Endothelial cell of umbilical vein (primary cell): ENCODE results near the gene STX4. TPM values are rescaled to one million over a fixed set of nuclear protein-coding genes. Genes with fewer than 3 reads are reported as not detected.

Experiments used
- BruUV-seq: library from RNA; stranded (reverse); fragments of 400-500 nt; replicated peaks from 2 replicates; lab custom pipeline; 2021; lab: Mats Ljungman, UMichigan
- CTCF ChIA-PET: fragments of 300-600, 350-600 bp; sonication (Branson Sonifier 250); formaldehyde crosslinking; loops from one replicate; lab custom pipeline; 2021; ENCODE audit warnings: antibody characterized with exemption, inconsistent platforms; lab: Charles Lee
- POLR2A ChIA-PET: fragments of 300-600, 350-600 bp; sonication (Branson Sonifier 250); formaldehyde crosslinking; loops from one replicate; lab custom pipeline; 2021; ENCODE audit warnings: antibody characterized with exemption, inconsistent platforms; lab: Charles Lee
- DNase-seq: peaks from one replicate; pipeline ENCODE4 v3.0.0-alpha.2; 2011; ENCODE audit warnings: low read depth, low spot score
- FAIRE-seq: peaks from 2 replicates; lab custom pipeline; 2011; peaks lifted over from hg19 to GRCh38; lab: Jason Lieb, UNC
- H2AFZ ChIP-seq: 2 replicates; pipeline ENCODE4 v1.6.0; 2012; ENCODE audit warnings: low read depth, low read length, control low read depth, inconsistent platforms
- H3K27ac ChIP-seq: 2 replicates; pipeline ENCODE4 v1.5.1; 2011; ENCODE audit warnings: low read depth, mild to moderate bottlenecking, control low read depth, low read length, moderate library complexity; ENCODE audit not compliant: insufficient read depth
- H3K27me3 ChIP-seq, 2 experiments: 2 replicates each; pipeline versions ENCODE4 v1.6.0 to v1.6.1; 2011; ENCODE audit warnings: low read length in 2 of 2, mixed read lengths in 1 of 2; ENCODE audit not compliant: control insufficient read depth in 2 of 2, insufficient read depth in 2 of 2
- H3K36me3 ChIP-seq, 2 experiments: 2 replicates in 1 of 2; 3 replicates in 1 of 2; pipeline ENCODE4 v1.5.1; 2011; ENCODE audit warnings: low read length in 2 of 2, mild to moderate bottlenecking in 1 of 2, moderate library complexity in 1 of 2; ENCODE audit not compliant: control insufficient read depth in 2 of 2, insufficient read depth in 2 of 2; ENCODE audit errors: extremely low read depth in 1 of 2
- H3K4me1 ChIP-seq: 3 replicates; pipeline ENCODE4 v1.5.1; 2011; ENCODE audit warnings: mild to moderate bottlenecking, low read length; ENCODE audit not compliant: control insufficient read depth, insufficient read depth; ENCODE audit errors: extremely low read depth
- H3K4me2 ChIP-seq: 2 replicates; pipeline ENCODE4 v1.6.1; 2011; ENCODE audit warnings: low read length, control low read depth, mixed read lengths; ENCODE audit not compliant: insufficient read depth
- H3K4me3 ChIP-seq, 3 experiments: fragments of 200-600 bp in 1 of 3; sonication (generic), shearing (Covaris generic) in 1 of 3; replicated peaks in 1 of 3; 2 replicates each; pipeline ENCODE4 v1.5.1; 2011 to 2016; ENCODE audit warnings: control low read depth in 3 of 3, low read length in 3 of 3, mild to moderate bottlenecking in 2 of 3, inconsistent platforms in 1 of 3, low read depth in 1 of 3, moderate library complexity in 1 of 3; ENCODE audit not compliant: insufficient read depth in 1 of 3
- H3K79me2 ChIP-seq: 2 replicates; pipeline ENCODE4 v1.6.0; 2012; ENCODE audit warnings: low read length, inconsistent platforms; ENCODE audit not compliant: control insufficient read depth, insufficient read depth
- H3K9ac ChIP-seq: replicated peaks from 2 replicates; pipeline ENCODE3; 2011; ENCODE audit warnings: low read length, control low read depth; ENCODE audit not compliant: insufficient read depth; ENCODE audit errors: extremely low read depth
- H3K9me1 ChIP-seq: replicated peaks from 3 replicates; pipeline ENCODE4 v1.6.0; 2011; ENCODE audit warnings: mild to moderate bottlenecking, low read length; ENCODE audit not compliant: control insufficient read depth, insufficient read depth; ENCODE audit errors: extremely low read depth
- H3K9me3 ChIP-seq: replicated peaks from 2 replicates; pipeline ENCODE4 v1.5.1; 2012; ENCODE audit warnings: low read length, inconsistent platforms; ENCODE audit not compliant: control insufficient read depth, insufficient read depth
- H4K20me1 ChIP-seq: replicated peaks from 2 replicates; pipeline ENCODE3; 2011; ENCODE audit warnings: mild to moderate bottlenecking, low read length; ENCODE audit not compliant: control insufficient read depth, insufficient read depth; ENCODE audit errors: extremely low read depth
- FOS ChIP-seq: IDR thresholded peaks from 2 replicates; pipeline ENCODE4 v1.6.1; 2011; ENCODE audit warnings: mild to moderate bottlenecking, low read length, moderate library complexity, borderline replicate concordance; ENCODE audit not compliant: insufficient read depth
- JUN ChIP-seq: IDR thresholded peaks from 2 replicates; pipeline ENCODE4 v1.6.1; 2011; ENCODE audit warnings: borderline replicate concordance, low read depth; ENCODE audit not compliant: insufficient read length, insufficient read depth
- MYC ChIP-seq: IDR thresholded peaks from one replicate; pipeline ENCODE4 v1.6.1; 2011; ENCODE audit warnings: mild to moderate bottlenecking, low read depth, low read length
- POLR2A ChIP-seq: IDR thresholded peaks from 2 replicates; pipeline ENCODE4 v1.6.1; 2012; ENCODE audit warnings: low read depth, mild to moderate bottlenecking, control low read depth, low read length
- POLR2AphosphoS5 ChIP-seq: IDR thresholded peaks from 2 replicates; pipeline ENCODE4 v1.6.1; 2012; ENCODE audit warnings: low read depth, mild to moderate bottlenecking, control low read depth, low read length, moderate library complexity; ENCODE audit not compliant: insufficient read depth
- dilution Hi-C: fragments of 300-500 bp; cut with MboI; formaldehyde crosslinking; loops from one replicate; pipeline ENCODE4 v1.15.0; 2019; ENCODE audit warnings: low sequenced_read_pairs; ENCODE audit not compliant: extremely low pct_ligation_motif_present
- intact Hi-C: fragments of 100-400 bp; cut with micrococcal nuclease; formaldehyde crosslinking; loops from one replicate; pipeline ENCODE4 v1.10.0; 2022
- polyA plus RNA-seq, 4 experiments: library from polyadenylated mRNA; depleted of rRNA in 3 of 4; stranded (reverse) in 3 of 4; unstranded in 1 of 4; fragments of >200 nt; gene quantifications; 2 replicates each; pipeline versions ENCODE4 v1.2.1 to v1.2.3, GENCODE V29; 2011 to 2012; ENCODE audit warnings: missing spikeins in 1 of 4
- total RNA-seq: library from RNA; stranded (reverse); gene quantifications from 2 replicates; pipeline ENCODE4 v1.2.3, GENCODE V29; 2021
- TF ChIP-seq, protein P1 (sequence below): IDR thresholded peaks from 2 replicates; pipeline ENCODE4 v1.6.1; 2011; ENCODE audit not compliant: insufficient read depth, insufficient read length
- TF ChIP-seq, protein P2 (sequence below), 2 donors: IDR thresholded peaks; 1 replicate in 1 of 2; 2 replicates in 1 of 2; pipeline ENCODE4 v1.5.1; 2011; ENCODE audit warnings: low read length in 2 of 2, mild to moderate bottlenecking in 2 of 2, moderate library complexity in 2 of 2, control low read depth in 1 of 2, inconsistent platforms in 1 of 2, low read depth in 1 of 2; ENCODE audit not compliant: insufficient read depth in 1 of 2; ENCODE audit errors: extremely low read depth in 1 of 2

STX4 gene
- total and polyA plus RNA-seq, 2 donors (not counting 3 experiments of a cell fraction or from before 2014, with no cell fraction given) = 49.5 to 65.2 TPM

DNA sequence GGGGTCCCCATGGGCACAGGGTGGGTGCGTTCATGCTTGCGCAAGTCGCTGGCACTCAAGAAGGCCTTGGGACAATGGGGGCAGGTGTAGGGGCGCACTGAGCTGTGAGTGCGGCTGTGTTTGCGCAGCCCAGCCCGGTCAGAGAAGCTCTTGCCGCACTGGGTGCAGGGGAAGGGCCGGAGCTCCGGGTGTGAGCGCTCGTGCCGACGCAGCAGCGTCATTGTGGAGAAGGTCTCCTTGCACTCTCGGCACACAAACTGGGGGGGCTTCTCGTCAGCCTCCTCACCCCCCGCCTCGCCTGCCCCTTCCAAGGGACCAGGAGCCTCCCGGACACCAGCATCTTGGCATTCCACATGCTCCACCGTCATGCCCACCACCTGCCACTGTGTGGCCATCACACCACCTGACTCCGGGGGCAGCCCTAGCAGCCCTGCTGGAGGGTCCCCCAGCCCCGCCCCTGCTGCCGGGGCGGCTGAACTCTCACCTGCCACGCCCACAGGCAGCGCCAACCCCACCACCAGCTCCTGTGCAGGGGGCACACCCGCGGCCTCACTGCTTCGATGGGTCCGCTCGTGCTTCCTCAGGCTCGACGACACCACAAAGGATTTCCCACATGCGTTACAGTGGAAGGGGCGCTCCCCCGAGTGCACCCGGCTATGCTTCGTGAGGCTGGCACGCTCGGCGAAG, 27.9 kb downstream of the STX4 start:
- FAIRE-seq = no peak
- Histone ChIP-seq H3K36me3 (peaks cover 0 to 19% of the 10 kb centered on the region in 2 experiments), H4K20me1 (no peaks in the 10 kb centered on the region), H3K79me2 (peaks cover 1% of the 10 kb centered on the region), H3K9me3 (no peaks in the 10 kb centered on the region), H3K27me3 (no peaks in the 10 kb centered on the region), H3K9me1 (no peaks in the 10 kb centered on the region), H3K4me1 (peaks cover 10% of the 10 kb centered on the region), H3K4me2 (no peak overlapping the region), H2AFZ (no peak overlapping the region), H3K4me3 (no peak overlapping the region), H3K27ac (no peak overlapping the region), H3K9ac (no peak overlapping the region)
- intact Hi-C loops (no loop called here), dilution Hi-C loops (no loop called here)
- CTCF ChIA-PET = interaction anchor here (0.6 to 1.8 kb wide), 2 partner anchors 33 to 113 kb away, joined by 3 to 5 read pairs; partner anchors contain the start of gene VKORC1
- no TSS peak for BruUV-seq
- POLR2A ChIA-PET = no interaction called here
- no peak for DNase-seq
- TF ChIP-seq POLR2AphosphoS5 (no peak), POLR2A (no peak), JUN (no peak), MYC (no peak), FOS (no peak)
- TF ChIP-seq, protein P1, sequence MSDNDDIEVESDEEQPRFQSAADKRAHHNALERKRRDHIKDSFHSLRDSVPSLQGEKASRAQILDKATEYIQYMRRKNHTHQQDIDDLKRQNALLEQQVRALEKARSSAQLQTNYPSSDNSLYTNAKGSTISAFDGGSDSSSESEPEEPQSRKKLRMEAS = no peak
- TF ChIP-seq, protein P2, sequence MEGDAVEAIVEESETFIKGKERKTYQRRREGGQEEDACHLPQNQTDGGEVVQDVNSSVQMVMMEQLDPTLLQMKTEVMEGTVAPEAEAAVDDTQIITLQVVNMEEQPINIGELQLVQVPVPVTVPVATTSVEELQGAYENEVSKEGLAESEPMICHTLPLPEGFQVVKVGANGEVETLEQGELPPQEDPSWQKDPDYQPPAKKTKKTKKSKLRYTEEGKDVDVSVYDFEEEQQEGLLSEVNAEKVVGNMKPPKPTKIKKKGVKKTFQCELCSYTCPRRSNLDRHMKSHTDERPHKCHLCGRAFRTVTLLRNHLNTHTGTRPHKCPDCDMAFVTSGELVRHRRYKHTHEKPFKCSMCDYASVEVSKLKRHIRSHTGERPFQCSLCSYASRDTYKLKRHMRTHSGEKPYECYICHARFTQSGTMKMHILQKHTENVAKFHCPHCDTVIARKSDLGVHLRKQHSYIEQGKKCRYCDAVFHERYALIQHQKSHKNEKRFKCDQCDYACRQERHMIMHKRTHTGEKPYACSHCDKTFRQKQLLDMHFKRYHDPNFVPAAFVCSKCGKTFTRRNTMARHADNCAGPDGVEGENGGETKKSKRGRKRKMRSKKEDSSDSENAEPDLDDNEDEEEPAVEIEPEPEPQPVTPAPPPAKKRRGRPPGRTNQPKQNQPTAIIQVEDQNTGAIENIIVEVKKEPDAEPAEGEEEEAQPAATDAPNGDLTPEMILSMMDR (IDR thresholded peaks at IDR 0.05; ENCODE audit: extremely low read depth in 1 of 2, insufficient read depth in 1 of 2, low read depth in 1 of 2, low read length in 2 of 2) = no peak
